A549 (cell line): ENCODE results near the gene SCAF8. TPM values are rescaled to one million over a fixed set of nuclear protein-coding genes. Genes with fewer than 3 reads are reported as not detected.
A peak's percentile ranks its signal among the peaks of the same experiment; 100 is the strongest.

Experiments
- ATAC-seq, 2 experiments: fragments of 200-7000 bp in 1 of 2; fragments of >200 bp in 1 of 2; cut with Nextera tagmentation in 1 of 2; cut with Tn5 transposase in 1 of 2; 3 replicates each; pipeline versions ENCODE4 v1.8.0 to v1.9.1; 2018 to 2020; ENCODE audit warnings: mild to moderate bottlenecking in 1 of 2, moderate library complexity in 1 of 2
- CTCF ChIA-PET: fragments of 300-600 bp; sonication (Branson Sonifier 250); formaldehyde crosslinking; extraction: SDS; loops from one replicate; lab custom pipeline; 2021; ENCODE audit warnings: antibody characterized with exemption, inconsistent platforms; lab: Yijun Ruan, JAX
- POLR2A ChIA-PET: fragments of 350-600 bp; formaldehyde crosslinking; extraction: SDS; loops from one replicate; lab custom pipeline; 2021; ENCODE audit warnings: antibody characterized with exemption, inconsistent platforms; lab: Yijun Ruan, JAX
- DNase-seq, 2 experiments: peaks; one replicate each; pipeline versions ENCODE4 v3.0.0 to v3.0.0-alpha.2; 2011 to 2016; ENCODE audit warnings: low read depth in 1 of 2, low spot score in 1 of 2
- FAIRE-seq: peaks from 2 replicates; lab custom pipeline; 2011; peaks lifted over from hg19 to GRCh38; lab: Jason Lieb, UNC
- H3K27ac ChIP-seq, 2 experiments: fragments of >200 bp; sonication (Bioruptor Twin); formaldehyde crosslinking; 3 replicates each; pipeline ENCODE4 v1.5.1; 2016 to 2017
- H3K4me1 ChIP-seq: fragments of >200 bp; sonication (Bioruptor Twin); formaldehyde crosslinking; 3 replicates; pipeline ENCODE4 v1.6.1; 2016
- H3K4me2 ChIP-seq: fragments of >200 bp; sonication (Bioruptor Twin); formaldehyde crosslinking; 3 replicates; pipeline ENCODE4 v1.6.1; 2016
- H3K4me3 ChIP-seq: fragments of >200 bp; sonication (Bioruptor Twin); formaldehyde crosslinking; 3 replicates; pipeline ENCODE4 v1.5.1; 2016
- H3K9me3 ChIP-seq: fragments of >200 bp; sonication (Bioruptor Twin); formaldehyde crosslinking; 3 replicates; pipeline ENCODE4 v1.6.1; 2016
- CEBPB ChIP-seq, 2 experiments: fragments of >200 bp in 1 of 2; sonication (Bioruptor Twin) in 1 of 2; formaldehyde crosslinking in 1 of 2; IDR thresholded peaks; 2 replicates each; pipeline ENCODE4 v1.6.1; 2012 to 2016
- CHD4 ChIP-seq: fragments of 200-600 bp; sonication (generic); IDR thresholded peaks from 2 replicates; pipeline ENCODE4 v1.6.1; 2016; ENCODE audit warnings: antibody characterized with exemption, mild to moderate bottlenecking, borderline replicate concordance
- E2F6 ChIP-seq: IDR thresholded peaks from 2 replicates; pipeline ENCODE4 v1.6.1; 2012; ENCODE audit warnings: low read depth, borderline replicate concordance
- EHF ChIP-seq: fragments of 250-450 bp; sonication (Bioruptor Pico); IDR thresholded peaks from 2 replicates; pipeline ENCODE4 v1.5.0; 2020; ENCODE audit warnings: mild to moderate bottlenecking
- ESRRA ChIP-seq: fragments of 150-350 bp; IDR thresholded peaks from 2 replicates; pipeline ENCODE4 v1.6.1; 2014; ENCODE audit warnings: mild to moderate bottlenecking, low read length, borderline replicate concordance
- HEYL ChIP-seq: fragments of 250-450 bp; sonication (Bioruptor Pico); IDR thresholded peaks from 2 replicates; pipeline ENCODE4 v1.8.0; 2021; ENCODE audit warnings: mild to moderate bottlenecking, moderate library complexity
- HMGXB4 ChIP-seq: fragments of 250-450 bp; sonication (Bioruptor Pico); IDR thresholded peaks from 2 replicates; pipeline ENCODE4 v1.5.0; 2021; ENCODE audit warnings: mild to moderate bottlenecking, moderate library complexity, borderline replicate concordance
- HOXB13 ChIP-seq: fragments of 250-450 bp; sonication (Bioruptor Pico); IDR thresholded peaks from 2 replicates; pipeline ENCODE4 v1.5.0; 2020; ENCODE audit warnings: low read depth, mild to moderate bottlenecking, moderate library complexity
- HOXB5 ChIP-seq: fragments of 250-450 bp; sonication (Bioruptor Pico); IDR thresholded peaks from 2 replicates; pipeline ENCODE4 v1.5.0; 2020; ENCODE audit warnings: mild to moderate bottlenecking, moderate library complexity
- JUN ChIP-seq, 2 experiments: fragments of >200 bp; sonication (Bioruptor Twin); formaldehyde crosslinking; IDR thresholded peaks; 2 replicates in 1 of 2; 3 replicates in 1 of 2; pipeline ENCODE4 v1.6.1; 2016 to 2017
- JUNB ChIP-seq: fragments of >200 bp; sonication (Bioruptor Twin); formaldehyde crosslinking; IDR thresholded peaks from 2 replicates; pipeline ENCODE4 v1.6.1; 2016
- NPAS2 ChIP-seq: fragments of 250-450 bp; sonication (Bioruptor Pico); IDR thresholded peaks from 2 replicates; pipeline ENCODE4 v1.8.0; 2022; ENCODE audit warnings: mild to moderate bottlenecking, moderate library complexity, borderline replicate concordance
- RNF2 ChIP-seq: fragments of 200-600 bp; sonication (generic); IDR thresholded peaks from 2 replicates; pipeline ENCODE4 v1.6.1; 2016; ENCODE audit warnings: low read depth, mild to moderate bottlenecking, antibody characterized with exemption, moderate library complexity, borderline replicate concordance
- TP53 ChIP-seq: fragments of 250-450 bp; sonication (Bioruptor Pico); IDR thresholded peaks from 2 replicates; pipeline ENCODE4 v1.5.0; 2021; ENCODE audit warnings: mild to moderate bottlenecking, moderate library complexity
- ZFP36 ChIP-seq: fragments of 450-650 bp; IDR thresholded peaks from 2 replicates; pipeline ENCODE4 v1.6.1; 2014; ENCODE audit warnings: borderline replicate concordance; ENCODE audit not compliant: partially characterized antibody
- ZSCAN20 ChIP-seq: fragments of 250-450 bp; sonication (Bioruptor Pico); IDR thresholded peaks from 2 replicates; pipeline ENCODE4 v1.8.0; 2022; ENCODE audit warnings: mild to moderate bottlenecking, moderate library complexity
- WGBS: methylation state at CpG from one replicate; pipeline ENCODE4 v1.1.6; 2017; ENCODE audit errors: missing lambda C conversion rate; 5-methylcytosine and 5-hydroxymethylcytosine counted together
- polyA plus RNA-seq, 4 experiments: library from polyadenylated mRNA; depleted of rRNA in 3 of 4; stranded (reverse); fragments of >200 nt; fragmentation: RNase III in 1 of 4; extraction: RNeasy Plus Mini Kit Qiagen cat#74134 plus additional on column Dnase treatment in 1 of 4; gene quantifications; 2 replicates in 3 of 4; 3 replicates in 1 of 4; pipeline ENCODE4 v1.2.3, GENCODE V29; 2011 to 2017
- TF ChIP-seq, protein P1 (sequence below): fragments of >200 bp; sonication (Bioruptor Twin); formaldehyde crosslinking; IDR thresholded peaks from 3 replicates; pipeline ENCODE4 v1.6.1; 2016
- TF ChIP-seq, protein P2 (sequence below): fragments of 200-600 bp; sonication (generic); IDR thresholded peaks from 2 replicates; pipeline ENCODE4 v1.6.1; 2016; ENCODE audit warnings: antibody characterized with exemption, mild to moderate bottlenecking, moderate library complexity

Gene SCAF8
- polyA plus RNA-seq, 2 of the 4 experiments (the other 2 are of a cell fraction) = 13.4 to 27.3 TPM

GRCh38 chr6:154765273-154765672 lies 32.1 kb downstream of the SCAF8 start (continued):
- TF ChIP-seq, protein P1, sequence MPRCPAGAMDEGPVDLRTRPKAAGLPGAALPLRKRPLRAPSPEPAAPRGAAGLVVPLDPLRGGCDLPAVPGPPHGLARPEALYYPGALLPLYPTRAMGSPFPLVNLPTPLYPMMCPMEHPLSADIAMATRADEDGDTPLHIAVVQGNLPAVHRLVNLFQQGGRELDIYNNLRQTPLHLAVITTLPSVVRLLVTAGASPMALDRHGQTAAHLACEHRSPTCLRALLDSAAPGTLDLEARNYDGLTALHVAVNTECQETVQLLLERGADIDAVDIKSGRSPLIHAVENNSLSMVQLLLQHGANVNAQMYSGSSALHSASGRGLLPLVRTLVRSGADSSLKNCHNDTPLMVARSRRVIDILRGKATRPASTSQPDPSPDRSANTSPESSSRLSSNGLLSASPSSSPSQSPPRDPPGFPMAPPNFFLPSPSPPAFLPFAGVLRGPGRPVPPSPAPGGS = no peak
- TF ChIP-seq CEBPB (IDR thresholded peaks at IDR 0.05) (no peak), RNF2 (no peak), EHF (CRISPR knock-in tag) (no peak), HOXB5 (CRISPR knock-in tag) (no peak)
- TF ChIP-seq, all 56 proteins: peak for 0

DNA sequence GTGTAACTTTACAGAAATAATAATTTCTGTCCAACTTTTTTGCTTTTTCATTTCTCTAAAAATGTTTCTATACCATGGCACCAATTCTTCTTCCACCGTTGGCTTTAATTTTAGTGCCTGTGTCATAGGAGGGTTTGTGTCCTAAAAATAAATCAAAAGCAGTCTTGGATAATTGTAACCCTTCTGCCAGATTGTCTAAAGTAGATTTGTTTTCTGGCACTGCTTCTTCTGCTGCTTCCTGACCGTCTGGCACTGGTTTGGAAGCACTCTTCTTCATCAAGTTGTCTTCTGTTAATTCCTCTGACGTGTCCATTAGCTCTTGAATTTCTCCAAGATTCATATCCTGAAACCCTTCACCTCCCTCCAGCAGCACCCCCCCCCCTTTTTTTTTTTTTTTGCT lies 33.1 kb downstream of the SCAF8 start:
- DNase-seq = no peak
- no peak for FAIRE-seq
- Histone ChIP-seq H3K4me3 (no peak overlapping the region), H3K27ac (no peak overlapping the region), H3K9me3 (no peaks in the 10 kb centered on the region), H3K4me2 (no peak overlapping the region), H3K4me1 (peaks cover 14% of the 10 kb centered on the region; the same call in 2 of the 3 replicates)
- no peak for TF ChIP-seq ZSCAN20 (CRISPR knock-in tag)
- TF ChIP-seq JUNB = no peak
- no peak for TF ChIP-seq RNF2
- TF ChIP-seq CHD4 = no peak
- TF ChIP-seq NPAS2 (CRISPR knock-in tag) = no peak
- no peak for TF ChIP-seq HMGXB4 (CRISPR knock-in tag)
- no peak for TF ChIP-seq E2F6
- no peak for TF ChIP-seq HEYL
- no peak for TF ChIP-seq HOXB13
- ATAC-seq = no peak
- ChIA-PET CTCF (no interaction called here), POLR2A (no interaction called here)
- 79% methylated on average over 3 of the region's 3 CpGs for WGBS

GRCh38 chr6:154767003-154767723 lies 33.9 kb downstream of the SCAF8 start:
- Histone ChIP-seq H3K4me3 (no peak overlapping the region), H3K27ac (no peak overlapping the region), H3K9me3 (no peaks in the 10 kb centered on the region), H3K4me2 (peak overlapping the region; percentile 17; the same call in 1 of the 3 replicates), H3K4me1 (peaks cover 14% of the 10 kb centered on the region; the same call in 2 of the 3 replicates)
- ChIA-PET CTCF (interaction anchor here (0.6 kb wide), 2 partner anchors 27 to 91 kb away, joined by 3 read pairs; no protein-coding TSS in a partner anchor), POLR2A (no interaction called here)
- no peak for FAIRE-seq
- TF ChIP-seq CHD4 (no peak), JUN (IDR thresholded peaks at IDR 0.05) (no peak), ZFP36 (no peak), TP53 (CRISPR knock-in tag) (no peak), ESRRA (no peak)
- TF ChIP-seq, protein P2, sequence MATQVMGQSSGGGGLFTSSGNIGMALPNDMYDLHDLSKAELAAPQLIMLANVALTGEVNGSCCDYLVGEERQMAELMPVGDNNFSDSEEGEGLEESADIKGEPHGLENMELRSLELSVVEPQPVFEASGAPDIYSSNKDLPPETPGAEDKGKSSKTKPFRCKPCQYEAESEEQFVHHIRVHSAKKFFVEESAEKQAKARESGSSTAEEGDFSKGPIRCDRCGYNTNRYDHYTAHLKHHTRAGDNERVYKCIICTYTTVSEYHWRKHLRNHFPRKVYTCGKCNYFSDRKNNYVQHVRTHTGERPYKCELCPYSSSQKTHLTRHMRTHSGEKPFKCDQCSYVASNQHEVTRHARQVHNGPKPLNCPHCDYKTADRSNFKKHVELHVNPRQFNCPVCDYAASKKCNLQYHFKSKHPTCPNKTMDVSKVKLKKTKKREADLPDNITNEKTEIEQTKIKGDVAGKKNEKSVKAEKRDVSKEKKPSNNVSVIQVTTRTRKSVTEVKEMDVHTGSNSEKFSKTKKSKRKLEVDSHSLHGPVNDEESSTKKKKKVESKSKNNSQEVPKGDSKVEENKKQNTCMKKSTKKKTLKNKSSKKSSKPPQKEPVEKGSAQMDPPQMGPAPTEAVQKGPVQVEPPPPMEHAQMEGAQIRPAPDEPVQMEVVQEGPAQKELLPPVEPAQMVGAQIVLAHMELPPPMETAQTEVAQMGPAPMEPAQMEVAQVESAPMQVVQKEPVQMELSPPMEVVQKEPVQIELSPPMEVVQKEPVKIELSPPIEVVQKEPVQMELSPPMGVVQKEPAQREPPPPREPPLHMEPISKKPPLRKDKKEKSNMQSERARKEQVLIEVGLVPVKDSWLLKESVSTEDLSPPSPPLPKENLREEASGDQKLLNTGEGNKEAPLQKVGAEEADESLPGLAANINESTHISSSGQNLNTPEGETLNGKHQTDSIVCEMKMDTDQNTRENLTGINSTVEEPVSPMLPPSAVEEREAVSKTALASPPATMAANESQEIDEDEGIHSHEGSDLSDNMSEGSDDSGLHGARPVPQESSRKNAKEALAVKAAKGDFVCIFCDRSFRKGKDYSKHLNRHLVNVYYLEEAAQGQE = no peak
- no peak for DNase-seq
- 64% methylated on average over 3 of the region's 3 CpGs for WGBS
- no peak for ATAC-seq
